ENCODE measurements around the gene PIGS. TPM values are rescaled to one million over a fixed set of nuclear protein-coding genes. Genes with fewer than 3 reads are reported as not detected.

The PIGS gene
- total and polyA plus RNA-seq, 2 of the 13 experiments (the other 11 are each of a cell fraction or from before 2014, with no cell fraction given) = 31.7 to 42.6 TPM

- Histone ChIP-seq H3K4me2 (ENCODE audit: low read depth, low read length) (no peak overlapping the region), H4K20me1 (ENCODE audit: insufficient read depth, low read length) (no peaks in the 10 kb centered on the region), H3K27ac (ENCODE audit: extremely low read length, insufficient read depth, low read length) (no peak overlapping the region), H3K36me3 (replicated peaks in 1 of 2; ENCODE audit: control insufficient read depth in 1 of 2, insufficient read depth in 2 of 2, low read length in 2 of 2) (no peaks in the 10 kb centered on the region), H3K9me3 (ENCODE audit: low read length) (no peaks in the 10 kb centered on the region), H2AFZ (ENCODE audit: low read length) (no peak overlapping the region), H3K27me3 (ENCODE audit: control insufficient read depth in 1 of 2, insufficient read depth in 2 of 2, low read length in 2 of 2) (no peaks in the 10 kb centered on the region), H3K4me1 (ENCODE audit: insufficient read depth, low read length) (peaks cover 31% of the 10 kb centered on the region), H3K4me3 (replicated peaks in 1 of 3; ENCODE audit: insufficient read depth in 1 of 3, low read depth in 2 of 3, low read length in 3 of 3) (no peak overlapping the region), H3K9ac (ENCODE audit: insufficient read depth, low read depth, low read length) (no peak overlapping the region), H3K79me2 (ENCODE audit: insufficient read depth, low read length) (no peaks in the 10 kb centered on the region)
- CTCF ChIA-PET (ENCODE audit: low intra/inter-chr PET ratio, low total read pairs) = interaction anchor here (1.1 to 1.9 kb wide), 2 partner anchors 66 to 67 kb away, joined by 3 to 5 read pairs; partner anchors contain the start of gene RSKR
- peak; percentile 81 for FAIRE-seq
- intact Hi-C loops (cut with micrococcal nuclease; ENCODE audit: unreplicated experiment) = loop anchor here (2.0 kb wide), 1 partner anchor 65 kb away; no protein-coding TSS in a partner anchor
- in situ Hi-C loops (cut with HindIII; ENCODE audit: extremely low pct_ligation_motif_present, low pct_unique_long_range_greater_than_20kb) = no loop called here
- peak; percentile 60 for ATAC-seq
- DNase-seq (ENCODE audit: low spot score) = peak; percentile 60
- 72% methylated on average over 14 of the region's 26 CpGs for WGBS (ENCODE audit: low lambda C conversion rate)
- no TSS peak for BruUV-seq (replicated peaks)
- POLR2A ChIA-PET = no interaction called here
- TF ChIP-seq ZNF687 (CRISPR knock-in tag; IDR thresholded peaks at IDR 0.05) (peak; percentile 47), CTCF (CRISPR knock-in tag; IDR thresholded peaks at IDR 0.05) (peak; percentile 80), POGZ (CRISPR knock-in tag; IDR thresholded peaks at IDR 0.05) (no peak), STAG1 (CRISPR knock-in tag; IDR thresholded peaks at IDR 0.05) (peak; percentile 51), DMTF1 (CRISPR knock-in tag; IDR thresholded peaks at IDR 0.05) (no peak), NR2F6 (IDR thresholded peaks at IDR 0.05) (no peak), NR2F6 (CRISPR knock-in tag; IDR thresholded peaks at IDR 0.05) (0 out of 2 replicates have a peak, but pooled peaks have one; percentile 7), ZNF143 (CRISPR knock-in tag; IDR thresholded peaks at IDR 0.05) (no peak; the same call in 1 of the 2 replicates), USF2 (IDR thresholded peaks at IDR 0.05; ENCODE audit: low read depth, low read length) (no peak), USF2 (CRISPR knock-in tag; IDR thresholded peaks at IDR 0.05; ENCODE audit: borderline replicate concordance) (no peak), ZFAT (CRISPR knock-in tag; conservative IDR thresholded peaks at IDR 0.05) (no peak), MIER3 (CRISPR knock-in tag; IDR thresholded peaks at IDR 0.05; ENCODE audit: borderline replicate concordance) (no peak), RAD21 (CRISPR knock-in tag; IDR thresholded peaks at IDR 0.05) (peak; percentile 44; the same call in 1 of the 2 replicates)
Observed at GRCh38 chr17:28547623-28548416, 23.5 kb downstream of the PIGS start.
